SIG-M5 (cell line): Measurements from ENCODE around the gene NAGK.
"Not testable (repeated sequence)": the region's sequence is repeated elsewhere in the genome, so short reads cannot be mapped to it uniquely, and the experiment has no call there.

Source experiments
- DNase-seq: peaks from one replicate; lab custom pipeline; 2025; lab: John Stamatoyannopoulos, UW

Gene NAGK

DNA sequence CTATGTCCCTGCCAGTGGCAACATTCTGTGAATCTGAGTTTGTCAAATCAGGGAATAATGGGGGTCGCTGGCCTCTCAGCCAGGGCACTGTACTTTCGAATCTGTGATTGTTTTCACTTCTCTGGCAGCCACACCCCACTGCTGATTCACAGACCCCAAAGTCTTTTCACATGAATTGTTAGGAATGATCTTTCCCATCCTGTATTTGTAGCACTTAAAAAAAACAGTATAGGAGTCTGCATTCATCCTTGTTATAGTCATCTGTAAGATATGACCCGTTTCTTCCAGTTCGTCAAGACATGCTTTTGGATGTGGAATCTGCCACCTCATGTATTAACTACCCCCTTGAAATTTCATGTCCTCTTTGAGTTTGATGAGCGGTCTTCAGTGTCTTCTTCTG is 928 bp downstream of the NAGK start:
- no peak for DNase-seq

- DNase-seq: no peak
Observed at GRCh38 chr2:71070294-71071093, 2.0 kb downstream of the NAGK start.

- DNase-seq: peak; percentile 96
Observed at GRCh38 chr2:71071681-71072398, 3.4 kb downstream of the NAGK start.

GRCh38 chr2:71072492-71072891 is 4.0 kb downstream of the NAGK start:
- no peak for DNase-seq

GRCh38 chr2:71073475-71073874 is 5.0 kb downstream of the NAGK start:
- no peak for DNase-seq

GRCh38 chr2:71074893-71075395 is 6.5 kb downstream of the NAGK start:
- no peak for DNase-seq

- DNase-seq: no peak
Observed at GRCh38 chr2:71078624-71079023, 10.2 kb downstream of the NAGK start.

- DNase-seq: no peak
Observed at GRCh38 chr2:71082402-71083252, 14.2 kb downstream of the NAGK start.

GRCh38 chr2:71083297-71083696 is 14.8 kb downstream of the NAGK start:
- not testable (repeated sequence) for DNase-seq

DNA sequence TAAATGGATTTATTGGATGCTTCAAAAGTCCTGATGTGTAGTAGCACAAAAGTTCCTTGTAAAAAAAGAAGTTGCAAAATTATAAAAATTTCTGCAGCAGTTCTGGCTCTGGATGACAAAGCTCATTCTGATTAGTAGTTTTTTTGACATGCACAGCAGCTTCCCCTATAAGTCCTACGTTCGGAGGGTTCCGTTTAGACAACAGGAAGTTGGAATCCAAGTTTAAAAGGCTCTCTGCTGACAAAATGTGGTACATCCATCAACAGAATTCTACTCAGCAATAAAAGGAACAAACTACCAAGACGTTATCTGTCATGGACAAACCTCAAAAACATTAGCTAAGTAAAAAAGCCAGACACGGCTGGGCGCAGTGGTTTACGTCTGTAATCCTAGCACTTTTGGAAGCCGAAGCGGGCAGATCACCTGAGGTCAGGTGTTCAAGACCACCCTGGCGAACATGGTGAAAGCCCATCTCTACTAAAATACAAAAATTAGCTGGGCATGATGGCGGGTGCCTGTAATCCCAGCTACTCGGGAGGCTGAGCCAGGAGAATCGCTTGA is 15.4 kb downstream of the NAGK start:
- DNase-seq: not testable (repeated sequence)

DNA sequence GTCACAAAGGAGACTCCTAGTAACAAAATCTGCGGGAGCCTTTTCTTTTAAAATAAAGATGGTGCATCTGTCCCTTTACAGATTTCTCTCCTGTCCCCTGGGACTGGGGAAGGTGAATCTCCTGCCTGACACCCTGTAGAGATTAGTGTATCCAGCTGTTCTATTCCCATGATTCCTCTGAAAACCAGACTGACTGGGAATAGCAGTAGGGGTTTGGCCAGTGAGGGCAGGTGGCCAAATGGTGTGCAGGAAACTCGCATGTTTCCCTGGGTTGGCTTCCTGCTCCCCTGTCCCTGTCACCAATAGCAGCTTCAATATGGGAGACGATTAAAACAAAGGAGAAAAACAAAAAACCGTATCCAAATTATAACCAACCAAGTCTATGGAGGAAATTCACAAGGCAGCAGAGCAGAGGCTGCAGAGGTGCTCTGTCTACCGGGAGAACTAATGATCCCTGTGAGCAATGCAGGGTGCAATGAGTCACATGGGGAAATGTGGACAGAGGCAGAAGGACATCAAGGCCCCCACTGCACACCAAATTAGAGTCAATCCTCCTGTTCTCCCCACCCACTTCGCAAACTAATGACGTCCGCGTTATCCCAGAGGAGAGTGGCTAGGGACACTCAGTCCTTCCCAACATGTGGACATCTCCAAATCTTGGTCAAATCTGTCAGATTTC is 17.0 kb downstream of the NAGK start:
- not testable (repeated sequence) for DNase-seq

DNA sequence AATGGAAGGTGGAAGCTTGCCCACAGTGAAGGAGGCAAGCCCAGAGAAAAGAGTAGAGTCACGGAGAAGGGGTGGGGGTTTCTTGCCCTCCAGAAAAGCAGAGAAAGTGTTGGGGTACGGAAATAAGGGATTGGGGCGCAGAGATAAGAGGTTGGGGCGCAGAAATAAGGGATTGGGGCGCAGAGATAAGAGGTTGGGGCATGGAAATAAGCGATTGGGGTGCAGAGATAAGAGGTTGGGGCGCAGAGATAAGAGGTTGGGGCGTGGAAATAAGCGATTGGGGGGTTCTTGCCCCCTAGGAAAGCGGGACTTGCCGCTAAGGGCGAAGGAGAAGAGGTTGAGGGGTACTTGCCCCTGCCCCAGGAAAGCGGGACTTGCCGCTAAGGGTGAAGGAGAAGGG is 21.0 kb downstream of the NAGK start:
- not testable (repeated sequence) for DNase-seq

- DNase-seq: not testable (repeated sequence)
Observed at GRCh38 chr2:71091808-71092207, 23.4 kb downstream of the NAGK start.

GRCh38 chr2:71092491-71093260 is 24.2 kb downstream of the NAGK start:
- DNase-seq: not testable (repeated sequence)

- DNase-seq: no peak
Observed at GRCh38 chr2:71100195-71100964, 31.9 kb downstream of the NAGK start.

DNA sequence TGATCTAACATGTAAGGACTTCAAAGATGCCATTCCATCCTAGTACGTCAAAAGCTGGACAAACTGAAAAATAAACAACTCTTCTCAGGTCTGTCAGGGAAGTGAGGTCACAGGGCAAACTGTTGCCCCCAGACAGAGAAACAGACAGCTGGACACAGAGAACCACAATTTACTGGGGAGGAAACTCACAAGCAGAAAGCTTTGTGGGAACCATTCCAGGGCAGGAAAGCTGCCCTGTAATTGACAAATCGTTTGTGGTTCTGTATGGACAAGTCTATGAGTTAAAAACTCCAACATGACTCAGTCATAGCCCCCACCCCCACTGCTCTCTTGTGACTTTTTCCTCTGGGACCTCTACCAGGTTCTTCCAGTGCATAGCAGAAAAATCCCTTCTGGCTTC is 33.2 kb downstream of the NAGK start:
- no peak for DNase-seq

DNA sequence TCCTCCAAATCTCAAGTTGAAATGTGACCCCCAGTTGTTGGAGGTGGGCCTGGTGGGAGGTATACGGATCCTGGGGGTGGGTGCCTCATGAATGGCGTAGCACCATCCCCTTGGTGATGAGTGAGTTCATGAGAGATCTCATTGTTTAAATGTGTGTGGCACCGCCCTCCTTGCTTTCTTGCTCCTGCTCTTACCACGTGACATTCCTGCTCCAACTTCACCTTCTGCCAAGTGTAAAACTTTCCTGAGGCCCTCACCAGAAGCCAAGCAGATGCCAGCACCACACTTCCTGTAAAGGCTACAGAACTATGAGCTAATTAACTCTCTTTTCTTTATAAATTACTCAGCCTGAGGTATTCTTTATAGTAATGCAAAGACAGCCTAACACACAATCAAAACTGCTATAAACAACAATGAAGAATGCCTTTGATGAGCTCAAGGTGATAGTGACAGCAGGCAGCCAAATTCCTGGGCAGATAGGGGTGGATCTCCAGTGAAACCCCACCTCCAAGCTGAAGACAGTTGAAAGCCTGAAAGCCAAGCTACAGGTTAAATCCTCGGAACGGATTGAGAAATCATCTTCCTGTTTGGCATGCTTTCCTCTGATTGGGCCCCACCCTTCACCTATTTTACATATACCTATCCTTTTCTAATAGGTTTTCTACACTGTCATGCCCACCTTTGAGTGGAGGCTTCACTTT is 34.7 kb downstream of the NAGK start:
- DNase-seq: no peak

GRCh38 chr2:71103809-71104208 is 35.4 kb downstream of the NAGK start:
- DNase-seq: no peak

DNA sequence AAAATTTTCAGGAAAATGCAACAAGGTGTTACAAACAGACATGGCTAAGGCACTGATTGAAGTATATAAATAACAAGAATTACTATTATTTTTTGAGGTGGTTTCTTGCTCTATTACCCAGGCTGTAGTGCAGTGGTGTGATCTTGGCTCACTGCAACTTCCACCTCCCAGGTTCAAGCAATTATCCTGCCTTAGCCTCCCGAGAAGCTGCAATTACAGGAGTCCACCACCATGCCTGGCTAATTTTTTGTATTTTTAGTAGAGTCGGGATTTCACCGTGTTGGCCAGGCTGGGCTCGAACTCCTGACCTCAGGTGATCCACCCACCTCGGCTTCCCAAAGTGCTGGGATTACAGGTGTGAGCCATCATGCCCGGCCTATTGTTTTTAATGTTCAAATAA is 38.0 kb downstream of the NAGK start:
- DNase-seq: not testable (repeated sequence)
